Panc1 (cell line): ENCODE data around the gene PBOV1. TPM values are rescaled to one million over a fixed set of nuclear protein-coding genes. Genes with fewer than 3 reads are reported as not detected.

Experiments
- ATAC-seq: fragments of 200-7000 bp; cut with Tn5 transposase; 2 replicates; pipeline ENCODE4 v1.9.1; 2020; ENCODE audit warnings: mild to moderate bottlenecking, moderate library complexity
- BruUV-seq: library from RNA; stranded (reverse); fragments of 400-500 nt; replicated peaks from 2 replicates; lab custom pipeline; 2021; lab: Mats Ljungman, UMichigan
- CTCF ChIA-PET: fragments of 300-600 bp; sonication (Branson Sonifier 250); formaldehyde crosslinking; loops from one replicate; lab custom pipeline; 2022; ENCODE audit warnings: antibody characterized with exemption; lab: Charles Lee
- POLR2A ChIA-PET: fragments of 300-600 bp; sonication (Branson Sonifier 250); formaldehyde crosslinking; loops from one replicate; lab custom pipeline; 2022; ENCODE audit warnings: antibody characterized with exemption; lab: Charles Lee
- DNase-seq: peaks from one replicate; pipeline ENCODE4 v3.0.0-alpha.2; 2010; ENCODE audit warnings: low read depth, low spot score
- H3K27ac ChIP-seq: 2 replicates; pipeline ENCODE4 v1.5.1; 2011; ENCODE audit warnings: mild to moderate bottlenecking, low read length, inconsistent platforms
- H3K27me3 ChIP-seq: fragments of 200-500 bp; sonication (Bioruptor generic); 2 replicates; pipeline ENCODE4 v1.6.0; 2014; ENCODE audit warnings: low read length, inconsistent platforms; ENCODE audit not compliant: control insufficient read depth, insufficient read depth
- H3K36me3 ChIP-seq: fragments of 200-500 bp; sonication (Bioruptor generic); 2 replicates; pipeline ENCODE4 v1.5.1; 2014; ENCODE audit warnings: inconsistent platforms, mild to moderate bottlenecking, low read length, moderate library complexity; ENCODE audit not compliant: control insufficient read depth, insufficient read depth
- H3K4me1 ChIP-seq: 2 replicates; pipeline ENCODE4 v1.5.1; 2011; ENCODE audit warnings: inconsistent platforms, mild to moderate bottlenecking, low read length, moderate library complexity; ENCODE audit not compliant: control insufficient read depth, insufficient read depth
- H3K4me3 ChIP-seq, 2 experiments: 2 replicates each; pipeline ENCODE4 v1.5.1; 2011 to 2012; ENCODE audit warnings: low read depth in 2 of 2, low read length in 2 of 2, mild to moderate bottlenecking in 2 of 2, inconsistent platforms in 1 of 2, moderate library complexity in 1 of 2
- H3K9me3 ChIP-seq: fragments of 200-500 bp; sonication (Bioruptor generic); 2 replicates; pipeline ENCODE4 v1.5.1; 2014; ENCODE audit warnings: low read depth, mild to moderate bottlenecking, inconsistent platforms, low read length, moderate library complexity; ENCODE audit not compliant: control insufficient read depth, insufficient read depth
- POLR2AphosphoS5 ChIP-seq: IDR thresholded peaks from 2 replicates; pipeline ENCODE4 v1.6.1; 2012; ENCODE audit warnings: mild to moderate bottlenecking, low read depth, low read length, moderate library complexity
- SIN3A ChIP-seq: IDR thresholded peaks from 2 replicates; pipeline ENCODE4 v1.6.1; 2012; ENCODE audit warnings: low read depth, mild to moderate bottlenecking, low read length, moderate library complexity, borderline replicate concordance; ENCODE audit not compliant: insufficient read depth
- TCF7L2 ChIP-seq: IDR thresholded peaks from 2 replicates; pipeline ENCODE4 v1.6.1; 2011; ENCODE audit warnings: mild to moderate bottlenecking, low read depth, low read length, inconsistent platforms
- in situ Hi-C: cut with HindIII; loops from 2 replicates; pipeline ENCODE4 v1.10.0; 2016; ENCODE audit warnings: low sequenced_read_pairs, low pct_unique_long_range_greater_than_20kb
- intact Hi-C: fragments of 100-400 bp; cut with micrococcal nuclease; formaldehyde crosslinking; loops from one replicate; pipeline ENCODE4 v1.10.0; 2022; ENCODE audit not compliant: unreplicated experiment
- total RNA-seq: library from RNA; stranded (reverse); gene quantifications from one replicate; pipeline ENCODE4 v1.2.1, GENCODE V29; 2021; ENCODE audit not compliant: unreplicated experiment
- TF ChIP-seq, protein P1 (sequence below): fragments of 450-650 bp; IDR thresholded peaks from 2 replicates; pipeline ENCODE4 v1.5.1; 2017; ENCODE audit warnings: mild to moderate bottlenecking
- TF ChIP-seq, protein P2 (sequence below), 2 experiments: IDR thresholded peaks; 2 replicates each; pipeline ENCODE4 v1.6.1; 2011 to 2012; ENCODE audit warnings: low read depth in 2 of 2, control low read depth in 1 of 2, low read length in 1 of 2, mild to moderate bottlenecking in 1 of 2, moderate library complexity in 1 of 2; ENCODE audit not compliant: insufficient read depth in 1 of 2

Gene PBOV1
- total RNA-seq, 1 experiment from 2014 or later: not detected

DNA sequence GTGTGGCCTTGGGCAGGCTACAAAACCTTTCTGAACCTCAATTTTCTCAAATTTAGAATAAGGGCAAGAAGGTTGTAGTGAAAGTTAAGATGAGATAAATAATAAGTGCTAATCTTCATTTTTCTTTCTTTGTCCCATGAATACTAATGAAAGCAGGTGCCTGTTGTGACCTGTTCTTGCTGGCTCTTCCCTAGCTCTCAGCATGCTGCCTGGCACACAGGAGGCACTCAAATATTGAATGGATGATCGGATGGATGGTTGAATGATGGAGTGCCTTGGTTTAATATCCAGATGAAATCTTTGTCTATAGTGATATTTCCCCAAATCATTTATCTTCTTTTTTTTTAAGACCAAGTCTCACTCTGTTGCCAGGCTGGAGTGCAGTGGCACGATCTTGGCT lies 15.0 kb downstream of the PBOV1 start:
- no peak for TF ChIP-seq TCF7L2
- TF ChIP-seq POLR2AphosphoS5: no peak
- TF ChIP-seq, protein P1, sequence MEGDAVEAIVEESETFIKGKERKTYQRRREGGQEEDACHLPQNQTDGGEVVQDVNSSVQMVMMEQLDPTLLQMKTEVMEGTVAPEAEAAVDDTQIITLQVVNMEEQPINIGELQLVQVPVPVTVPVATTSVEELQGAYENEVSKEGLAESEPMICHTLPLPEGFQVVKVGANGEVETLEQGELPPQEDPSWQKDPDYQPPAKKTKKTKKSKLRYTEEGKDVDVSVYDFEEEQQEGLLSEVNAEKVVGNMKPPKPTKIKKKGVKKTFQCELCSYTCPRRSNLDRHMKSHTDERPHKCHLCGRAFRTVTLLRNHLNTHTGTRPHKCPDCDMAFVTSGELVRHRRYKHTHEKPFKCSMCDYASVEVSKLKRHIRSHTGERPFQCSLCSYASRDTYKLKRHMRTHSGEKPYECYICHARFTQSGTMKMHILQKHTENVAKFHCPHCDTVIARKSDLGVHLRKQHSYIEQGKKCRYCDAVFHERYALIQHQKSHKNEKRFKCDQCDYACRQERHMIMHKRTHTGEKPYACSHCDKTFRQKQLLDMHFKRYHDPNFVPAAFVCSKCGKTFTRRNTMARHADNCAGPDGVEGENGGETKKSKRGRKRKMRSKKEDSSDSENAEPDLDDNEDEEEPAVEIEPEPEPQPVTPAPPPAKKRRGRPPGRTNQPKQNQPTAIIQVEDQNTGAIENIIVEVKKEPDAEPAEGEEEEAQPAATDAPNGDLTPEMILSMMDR: no peak
- no peak for TF ChIP-seq SIN3A
- TF ChIP-seq, protein P2, sequence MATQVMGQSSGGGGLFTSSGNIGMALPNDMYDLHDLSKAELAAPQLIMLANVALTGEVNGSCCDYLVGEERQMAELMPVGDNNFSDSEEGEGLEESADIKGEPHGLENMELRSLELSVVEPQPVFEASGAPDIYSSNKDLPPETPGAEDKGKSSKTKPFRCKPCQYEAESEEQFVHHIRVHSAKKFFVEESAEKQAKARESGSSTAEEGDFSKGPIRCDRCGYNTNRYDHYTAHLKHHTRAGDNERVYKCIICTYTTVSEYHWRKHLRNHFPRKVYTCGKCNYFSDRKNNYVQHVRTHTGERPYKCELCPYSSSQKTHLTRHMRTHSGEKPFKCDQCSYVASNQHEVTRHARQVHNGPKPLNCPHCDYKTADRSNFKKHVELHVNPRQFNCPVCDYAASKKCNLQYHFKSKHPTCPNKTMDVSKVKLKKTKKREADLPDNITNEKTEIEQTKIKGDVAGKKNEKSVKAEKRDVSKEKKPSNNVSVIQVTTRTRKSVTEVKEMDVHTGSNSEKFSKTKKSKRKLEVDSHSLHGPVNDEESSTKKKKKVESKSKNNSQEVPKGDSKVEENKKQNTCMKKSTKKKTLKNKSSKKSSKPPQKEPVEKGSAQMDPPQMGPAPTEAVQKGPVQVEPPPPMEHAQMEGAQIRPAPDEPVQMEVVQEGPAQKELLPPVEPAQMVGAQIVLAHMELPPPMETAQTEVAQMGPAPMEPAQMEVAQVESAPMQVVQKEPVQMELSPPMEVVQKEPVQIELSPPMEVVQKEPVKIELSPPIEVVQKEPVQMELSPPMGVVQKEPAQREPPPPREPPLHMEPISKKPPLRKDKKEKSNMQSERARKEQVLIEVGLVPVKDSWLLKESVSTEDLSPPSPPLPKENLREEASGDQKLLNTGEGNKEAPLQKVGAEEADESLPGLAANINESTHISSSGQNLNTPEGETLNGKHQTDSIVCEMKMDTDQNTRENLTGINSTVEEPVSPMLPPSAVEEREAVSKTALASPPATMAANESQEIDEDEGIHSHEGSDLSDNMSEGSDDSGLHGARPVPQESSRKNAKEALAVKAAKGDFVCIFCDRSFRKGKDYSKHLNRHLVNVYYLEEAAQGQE (IDR thresholded peaks at IDR 0.05; ENCODE audit: insufficient read depth in 1 of 2, low read depth in 2 of 2, low read length in 1 of 2): no peak
- intact Hi-C loops: no loop called here
- ATAC-seq (no peak), DNase-seq (no peak)
- CTCF ChIA-PET: no interaction called here
- H3K4me1 ChIP-seq: no peaks in the 10 kb centered on the region
- POLR2A ChIA-PET: no interaction called here
- in situ Hi-C loops: no loop called here
- no peak overlapping the region for H3K27ac ChIP-seq
- no TSS peak for BruUV-seq
- no peak overlapping the region for H3K4me3 ChIP-seq
- 0 out of 2 replicates have a peak, but pooled peaks cover 2% of the 10 kb centered on the region for H3K27me3 ChIP-seq
- H3K9me3 ChIP-seq: no peaks in the 10 kb centered on the region
- no peaks in the 10 kb centered on the region for H3K36me3 ChIP-seq

DNA sequence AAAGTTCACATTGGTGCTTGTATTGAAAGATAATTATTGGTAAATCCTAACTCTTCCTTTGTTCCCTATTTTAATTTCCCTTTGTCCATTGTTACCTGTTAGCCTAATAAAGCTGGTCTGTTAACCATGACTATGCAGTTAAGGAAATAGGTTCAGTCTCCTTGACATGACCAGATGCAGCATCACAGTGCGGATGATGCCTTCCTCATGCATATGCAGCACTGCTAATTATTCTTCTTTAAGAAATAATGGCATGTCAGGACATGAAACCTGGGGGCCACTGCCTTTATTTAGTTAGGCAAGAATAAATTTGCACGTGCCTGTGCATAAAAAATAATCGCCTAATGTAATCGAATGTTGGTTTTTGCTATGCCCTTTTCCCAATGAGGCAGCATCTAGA lies 16.5 kb downstream of the PBOV1 start:
- Histone ChIP-seq H3K4me1 (no peaks in the 10 kb centered on the region), H3K27ac (no peak overlapping the region), H3K36me3 (no peaks in the 10 kb centered on the region), H3K4me3 (no peak overlapping the region), H3K9me3 (no peaks in the 10 kb centered on the region), H3K27me3 (0 out of 2 replicates have a peak, but pooled peaks cover 2% of the 10 kb centered on the region)
- intact Hi-C loops: no loop called here
- ATAC-seq: no peak
- no peak for DNase-seq
- TF ChIP-seq TCF7L2 (no peak), SIN3A (no peak), POLR2AphosphoS5 (no peak)
- TF ChIP-seq, protein P2 (IDR thresholded peaks at IDR 0.05; ENCODE audit: insufficient read depth in 1 of 2, low read depth in 2 of 2, low read length in 1 of 2): no peak
- TF ChIP-seq, protein P1: no peak
- POLR2A ChIA-PET: no interaction called here
- in situ Hi-C loops: no loop called here
- BruUV-seq: no TSS peak
- CTCF ChIA-PET: no interaction called here
